Measurements from ENCODE around the gene PIEZO1.

PIEZO1 gene

DNA sequence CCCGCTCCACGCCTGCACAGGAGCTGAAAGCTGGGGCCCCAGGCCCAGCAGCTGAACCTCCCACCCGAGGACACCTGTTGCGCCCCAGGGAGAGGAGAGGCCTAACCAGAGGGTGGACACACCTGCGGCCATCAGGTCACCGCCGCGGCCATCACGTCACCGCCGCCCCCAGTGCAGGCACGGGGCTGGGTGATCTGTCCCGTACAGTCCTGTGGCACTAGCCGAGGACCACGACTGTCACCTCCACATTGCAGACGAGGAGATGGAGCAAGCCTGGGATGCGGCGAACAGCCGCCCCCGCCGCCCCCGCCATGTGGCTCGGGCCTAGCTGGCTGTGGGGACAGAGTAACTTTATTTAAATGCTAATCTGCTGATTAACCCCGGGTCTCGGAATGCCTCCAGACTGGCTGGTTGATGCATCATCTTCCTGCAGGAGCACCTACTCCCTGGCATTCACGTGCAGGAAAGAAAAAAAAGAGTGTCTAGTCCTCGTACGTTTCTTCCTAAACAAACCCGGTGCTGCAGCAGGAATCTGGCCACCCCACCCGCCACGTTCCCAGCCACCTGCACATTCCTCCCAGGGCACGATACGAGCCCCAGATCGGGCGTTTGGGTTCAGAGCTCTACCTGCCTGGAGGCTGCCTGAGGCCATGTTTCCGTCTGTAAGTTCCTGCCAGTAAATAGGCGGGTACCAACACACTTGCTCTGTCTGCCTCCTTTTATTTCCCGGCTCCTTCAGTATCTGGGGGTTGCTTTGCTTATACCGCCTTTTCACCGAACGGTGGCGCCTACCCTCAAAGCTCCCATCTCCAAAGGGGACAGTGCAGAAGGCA is 29.9 kb downstream of the PIEZO1 start:
- in situ Hi-C loops (cut with MboI; ENCODE audit: low sequenced_read_pairs): no loop called here

GRCh38 chr16:88754109-88754911 is 30.7 kb downstream of the PIEZO1 start:
- in situ Hi-C loops (cut with MboI; ENCODE audit: low sequenced_read_pairs): no loop called here

- in situ Hi-C loops (cut with MboI; ENCODE audit: low sequenced_read_pairs): no loop called here
These were observed 31.4 kb downstream of the PIEZO1 start for GRCh38 chr16:88753602-88754001.

DNA sequence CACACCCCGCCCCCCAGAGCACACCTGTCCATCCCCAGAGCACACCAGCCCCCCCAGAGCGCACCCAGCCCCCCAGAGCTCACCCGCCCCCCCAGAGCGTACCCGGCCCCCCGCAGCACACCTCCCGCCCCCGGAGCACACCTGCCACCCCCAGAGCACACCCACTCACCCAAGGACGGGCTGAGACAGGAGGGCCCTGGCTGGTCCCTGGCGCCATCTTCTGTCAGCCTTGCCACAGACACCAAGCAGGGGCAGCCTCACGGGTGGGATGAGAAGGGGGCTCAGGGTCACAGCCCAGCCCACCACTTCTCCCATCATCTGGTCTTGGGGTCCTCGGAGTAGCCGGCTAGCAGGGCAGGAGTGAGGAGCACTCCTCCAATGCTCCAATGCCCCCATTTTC is 31.8 kb downstream of the PIEZO1 start:
- in situ Hi-C loops (cut with MboI; ENCODE audit: low sequenced_read_pairs): no loop called here

GRCh38 chr16:88752386-88753002 is 32.5 kb downstream of the PIEZO1 start:
- in situ Hi-C loops (cut with MboI; ENCODE audit: low sequenced_read_pairs): no loop called here

DNA sequence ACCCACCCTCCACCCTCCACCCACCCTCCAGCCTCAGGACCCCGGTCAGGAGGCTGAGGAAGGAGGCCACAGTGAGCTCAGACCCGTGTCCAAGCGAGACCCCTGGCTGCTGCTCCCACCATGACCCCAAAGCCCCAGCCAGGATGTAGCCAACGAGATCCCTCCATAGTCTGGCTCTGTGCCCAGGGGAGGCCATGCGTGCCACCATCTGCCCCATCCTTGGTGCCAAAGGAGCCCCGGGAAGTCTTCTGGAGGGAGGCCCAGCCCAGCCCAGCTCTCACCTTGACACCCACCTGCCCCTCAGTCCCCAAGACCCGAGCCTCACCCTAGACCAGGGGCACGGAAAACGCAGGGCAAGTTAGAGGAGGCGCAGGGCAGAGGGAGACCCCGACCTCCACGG is 34.2 kb downstream of the PIEZO1 start:
- in situ Hi-C loops (cut with MboI; ENCODE audit: low sequenced_read_pairs): no loop called here

GRCh38 chr16:88749358-88749757 is 35.7 kb downstream of the PIEZO1 start:
- in situ Hi-C loops (cut with MboI; ENCODE audit: low sequenced_read_pairs): loop anchor here (25.0 kb wide), 1 partner anchor 463 kb away; the partner anchor contains the start of genes SLC22A31 and ZNF778

DNA sequence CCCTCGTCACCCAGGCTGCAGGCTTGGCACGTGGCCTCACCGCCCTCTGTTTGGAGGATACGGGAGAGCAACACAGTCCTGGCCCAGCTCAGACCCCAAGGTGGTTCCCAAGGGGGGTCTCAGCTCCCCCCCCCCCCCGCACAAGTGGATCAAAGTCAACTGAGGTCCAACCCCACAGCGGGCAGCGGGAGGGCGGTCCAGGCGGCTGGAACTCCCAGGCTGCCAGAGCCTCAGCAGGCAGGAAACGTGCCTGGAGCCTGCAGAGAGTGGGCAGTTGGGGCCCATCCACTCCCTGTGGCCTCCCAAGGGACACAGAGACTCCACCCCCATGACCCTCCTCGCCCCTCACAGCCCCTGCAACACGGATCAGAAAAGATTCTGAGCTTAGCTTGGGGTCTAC is 36.7 kb downstream of the PIEZO1 start:
- in situ Hi-C loops (cut with MboI; ENCODE audit: low sequenced_read_pairs): loop anchor here (25.0 kb wide), 1 partner anchor 464 kb away; the partner anchor contains the start of genes SLC22A31 and ZNF778

- in situ Hi-C loops (cut with MboI; ENCODE audit: low sequenced_read_pairs): loop anchor here (25.0 kb wide), 1 partner anchor 465 kb away; the partner anchor contains the start of genes SLC22A31 and ZNF778
These were observed 37.3 kb downstream of the PIEZO1 start for GRCh38 chr16:88747588-88748301.

- in situ Hi-C loops (cut with MboI; ENCODE audit: low sequenced_read_pairs): loop anchor here (25.0 kb wide), 1 partner anchor 466 kb away; the partner anchor contains the start of genes SLC22A31 and ZNF778
These were observed 38.5 kb downstream of the PIEZO1 start for GRCh38 chr16:88746506-88746905.

DNA sequence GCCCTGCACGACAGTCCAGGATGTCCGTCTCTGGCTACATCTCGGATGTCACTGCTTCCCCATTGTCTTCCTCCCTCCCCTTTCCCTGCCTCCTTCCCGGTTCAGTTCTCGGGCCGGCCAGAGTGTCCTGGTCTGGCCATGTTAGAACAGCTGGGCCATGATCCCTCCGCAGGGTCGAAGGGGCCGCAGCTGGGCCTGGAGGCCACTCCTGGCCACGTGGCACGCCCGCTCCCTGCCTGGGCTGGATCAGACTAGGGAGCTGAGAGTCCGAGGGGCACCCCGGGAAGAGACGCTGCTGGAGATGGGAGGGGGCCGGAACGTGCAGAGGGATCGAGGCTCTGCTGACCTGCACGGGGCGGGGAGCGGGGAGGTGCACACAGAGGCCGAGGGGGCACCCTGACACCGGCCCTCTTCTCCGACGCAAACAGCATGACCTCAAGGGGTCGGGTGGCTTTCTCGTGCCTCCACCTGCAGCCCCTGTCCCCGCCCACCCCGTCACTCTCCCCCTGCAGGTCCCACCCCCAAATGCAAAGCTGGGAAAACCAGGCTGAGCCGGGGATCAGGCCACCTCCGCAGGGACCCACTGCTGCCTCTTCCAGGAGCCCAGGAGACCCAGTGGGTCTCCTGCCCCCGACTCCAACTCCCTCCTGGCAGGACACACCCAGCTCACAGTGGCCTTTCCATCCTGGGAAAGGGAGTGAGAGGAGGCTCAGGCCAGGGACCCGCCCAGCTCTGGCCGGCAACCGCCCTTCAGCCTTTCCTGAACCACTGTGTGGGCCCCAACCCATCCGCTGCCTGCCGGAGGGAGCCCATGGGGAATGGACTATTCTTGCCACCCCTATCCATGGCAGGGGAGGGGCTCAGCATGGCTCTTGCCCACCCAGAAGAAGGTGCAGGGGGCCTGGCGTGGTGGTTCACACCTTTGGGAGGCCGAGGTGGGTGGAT is 40.2 kb downstream of the PIEZO1 start:
- in situ Hi-C loops (cut with MboI; ENCODE audit: low sequenced_read_pairs): loop anchor here (25.0 kb wide), 1 partner anchor 467 kb away; the partner anchor contains the start of genes SLC22A31 and ZNF778

DNA sequence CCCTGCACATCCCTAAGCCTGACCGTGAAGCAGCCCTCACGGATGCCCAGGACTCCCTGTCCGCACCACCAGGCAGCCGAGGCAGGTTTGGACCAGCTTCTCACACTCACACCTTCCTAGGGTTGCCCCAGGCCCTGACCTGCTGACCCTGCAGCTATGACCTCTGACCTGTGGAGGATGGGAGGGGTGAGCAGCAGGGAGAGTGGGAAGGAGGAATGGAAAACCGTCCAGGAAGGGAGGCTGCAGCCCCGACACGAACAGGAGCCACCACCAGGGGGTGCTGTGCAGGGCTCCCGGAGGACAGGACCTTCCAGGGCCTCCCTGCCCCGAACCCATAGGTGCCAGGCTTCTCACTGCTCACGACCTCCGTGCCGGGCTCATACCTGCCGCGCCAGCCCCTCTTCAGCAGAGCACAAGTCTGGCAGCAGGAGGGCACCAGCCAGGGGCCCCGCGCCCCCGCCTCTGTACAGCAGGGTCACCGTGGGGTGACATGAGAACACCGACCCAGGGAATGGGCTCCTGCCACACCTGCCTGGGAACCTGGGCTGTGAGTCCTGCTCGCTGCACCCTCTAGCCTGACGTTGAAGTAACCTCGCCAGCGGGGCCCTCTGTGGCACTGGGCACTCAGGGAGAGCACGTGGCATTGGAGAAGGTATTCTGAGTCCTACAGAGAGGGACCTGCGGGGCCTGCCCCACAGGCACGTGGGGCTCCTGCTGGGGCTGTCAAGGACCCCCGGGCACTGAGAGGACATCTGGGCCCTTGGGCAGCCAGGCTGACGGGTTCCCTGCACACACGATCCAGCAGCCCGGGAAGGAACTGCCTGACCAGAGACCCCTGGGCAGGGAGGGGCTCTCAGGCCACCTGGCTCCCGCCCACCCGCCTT is 41.1 kb downstream of the PIEZO1 start:
- in situ Hi-C loops (cut with MboI; ENCODE audit: low sequenced_read_pairs): loop anchor here (25.0 kb wide), 1 partner anchor 468 kb away; the partner anchor contains the start of genes SLC22A31 and ZNF778

DNA sequence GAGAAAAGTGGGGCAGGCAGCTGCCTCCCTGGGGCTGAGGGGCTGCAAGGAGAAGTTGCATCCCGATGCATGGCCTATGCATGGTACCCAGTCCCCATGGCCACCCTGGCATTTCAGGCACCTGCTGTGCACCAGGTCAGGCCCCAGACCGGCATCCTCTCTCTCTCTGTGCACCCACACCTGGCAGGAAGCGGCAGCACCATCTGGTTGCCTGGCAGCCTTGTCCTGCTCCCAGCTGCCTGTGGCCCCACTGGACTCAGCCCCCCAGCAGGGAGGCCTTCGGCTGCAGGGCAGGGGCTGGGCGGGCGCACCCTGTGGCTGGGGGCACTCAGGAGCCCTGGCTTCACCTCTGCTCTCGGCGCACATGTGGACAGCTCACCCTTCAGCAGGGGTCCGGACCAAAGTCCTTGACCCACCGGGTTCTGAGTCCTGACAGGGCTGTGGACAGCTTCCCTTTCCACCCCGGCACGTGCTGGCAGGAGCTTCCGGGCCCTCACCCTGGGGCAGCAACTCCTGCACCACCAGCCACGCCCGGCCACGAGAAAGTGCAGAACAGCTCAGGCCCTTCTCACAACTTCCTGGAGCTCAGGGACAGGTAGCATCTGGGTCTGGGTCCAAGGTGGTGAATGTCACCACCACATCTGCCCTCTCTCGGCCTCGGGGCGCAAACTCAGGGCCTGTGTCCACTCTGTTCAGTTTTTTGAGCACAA is 42.0 kb downstream of the PIEZO1 start:
- in situ Hi-C loops (cut with MboI; ENCODE audit: low sequenced_read_pairs): loop anchor here (25.0 kb wide), 1 partner anchor 469 kb away; the partner anchor contains the start of genes SLC22A31 and ZNF778

- in situ Hi-C loops (cut with MboI; ENCODE audit: low sequenced_read_pairs): loop anchor here (25.0 kb wide), 1 partner anchor 471 kb away; the partner anchor contains the start of genes SLC22A31 and ZNF778
These were observed 43.7 kb downstream of the PIEZO1 start for GRCh38 chr16:88741368-88741767.

DNA sequence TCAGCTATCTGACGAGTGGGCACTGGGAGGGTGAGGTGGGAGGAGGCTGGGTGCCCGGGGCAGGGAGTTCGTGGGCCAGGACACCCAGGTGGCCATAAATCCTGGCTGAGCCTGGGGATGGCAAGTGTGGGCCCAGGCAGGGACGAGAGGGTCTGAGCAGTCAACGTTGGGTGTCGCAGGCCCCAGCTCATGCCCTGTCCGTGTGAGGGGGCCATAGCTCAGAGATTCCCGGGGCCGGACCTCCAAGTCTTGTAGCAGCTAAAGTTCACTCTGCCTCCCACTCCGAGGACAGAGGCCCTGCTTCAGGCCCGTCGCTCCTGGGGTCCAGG is 44.3 kb downstream of the PIEZO1 start:
- in situ Hi-C loops (cut with MboI; ENCODE audit: low sequenced_read_pairs): loop anchor here (25.0 kb wide), 1 partner anchor 472 kb away; the partner anchor contains the start of genes SLC22A31 and ZNF778

DNA sequence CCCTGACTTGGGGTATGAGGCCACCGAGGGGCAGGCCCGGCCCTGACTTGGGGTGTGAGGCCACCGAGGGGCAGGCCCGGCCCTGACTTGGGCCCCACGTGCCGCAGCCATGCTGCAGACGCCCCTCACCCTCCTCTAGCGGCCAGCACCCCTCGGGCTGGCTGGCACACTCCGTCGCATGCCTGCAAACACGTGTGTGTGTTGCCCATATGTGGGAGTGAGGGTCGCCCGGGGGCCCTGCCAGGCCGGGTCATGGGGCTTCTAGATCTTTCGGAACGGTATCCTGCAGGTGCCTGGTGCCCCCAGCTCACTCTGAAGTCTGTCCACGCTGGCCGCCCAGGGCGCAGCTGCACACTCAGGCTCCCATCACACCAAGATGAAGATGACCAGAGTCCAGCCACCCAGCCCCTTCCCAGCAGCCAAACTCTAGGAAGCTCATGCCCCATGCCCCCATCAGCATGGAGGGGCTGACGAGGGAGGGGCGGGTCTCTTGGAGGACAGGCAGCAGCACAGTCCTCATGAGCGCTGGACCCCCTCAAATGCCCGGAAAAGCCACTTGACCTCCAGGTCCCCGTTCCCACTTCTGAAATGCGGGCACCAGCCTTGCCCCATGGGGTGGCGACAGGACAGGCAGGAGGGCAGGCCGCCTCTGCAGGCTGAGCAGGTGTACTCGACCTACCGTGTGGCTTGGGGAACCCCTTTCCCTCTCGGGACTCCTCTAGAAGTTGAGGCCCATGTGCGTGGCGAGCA is 44.9 kb downstream of the PIEZO1 start:
- in situ Hi-C loops (cut with MboI; ENCODE audit: low sequenced_read_pairs): loop anchor here (25.0 kb wide), 1 partner anchor 472 kb away; the partner anchor contains the start of genes SLC22A31 and ZNF778

Data from HL-60/S4 treated with retinoic acid at 250 ng/mL for 4 days and 3 days (cell line).